HCEC 1CT (cell line): ENCODE measurements around the gene PSMD13.
A peak's percentile ranks its signal among the peaks of the same experiment; 100 is the strongest.

ENCODE experiments used
- DNase-seq: peaks from one replicate; pipeline ENCODE4 v3.0.0-alpha.2; 2017

The PSMD13 gene

DNA sequence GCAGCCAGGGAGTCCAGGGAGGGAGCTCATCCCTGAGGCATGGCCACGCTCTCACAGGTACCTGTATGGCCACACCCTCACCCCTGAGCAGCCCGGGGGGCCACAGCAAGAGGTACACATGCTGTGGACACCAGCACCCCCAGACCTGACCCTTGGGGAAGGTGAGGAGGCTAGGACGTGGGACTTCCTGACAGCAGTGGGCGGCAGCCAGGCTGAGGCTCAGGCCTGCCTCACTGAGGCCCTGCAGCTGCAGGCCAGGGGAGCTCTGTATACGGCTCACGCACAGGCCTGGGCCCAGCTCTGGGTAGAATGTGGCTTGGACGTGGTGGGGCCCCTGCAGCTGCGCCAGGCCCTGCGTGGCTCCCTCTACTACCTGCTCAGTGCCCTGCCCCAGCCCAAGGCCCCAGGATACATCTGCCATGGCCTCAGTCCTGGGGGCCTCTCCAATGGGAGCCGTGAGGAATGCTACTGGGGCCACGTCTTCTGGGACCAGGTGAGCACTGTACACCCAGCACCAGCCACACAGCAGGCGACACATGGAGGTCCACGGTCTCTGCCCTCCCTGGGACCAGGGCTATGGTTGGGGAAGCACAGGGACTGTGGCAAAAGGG, 54.0 kb downstream of the PSMD13 start:
- DNase-seq = no peak

DNA sequence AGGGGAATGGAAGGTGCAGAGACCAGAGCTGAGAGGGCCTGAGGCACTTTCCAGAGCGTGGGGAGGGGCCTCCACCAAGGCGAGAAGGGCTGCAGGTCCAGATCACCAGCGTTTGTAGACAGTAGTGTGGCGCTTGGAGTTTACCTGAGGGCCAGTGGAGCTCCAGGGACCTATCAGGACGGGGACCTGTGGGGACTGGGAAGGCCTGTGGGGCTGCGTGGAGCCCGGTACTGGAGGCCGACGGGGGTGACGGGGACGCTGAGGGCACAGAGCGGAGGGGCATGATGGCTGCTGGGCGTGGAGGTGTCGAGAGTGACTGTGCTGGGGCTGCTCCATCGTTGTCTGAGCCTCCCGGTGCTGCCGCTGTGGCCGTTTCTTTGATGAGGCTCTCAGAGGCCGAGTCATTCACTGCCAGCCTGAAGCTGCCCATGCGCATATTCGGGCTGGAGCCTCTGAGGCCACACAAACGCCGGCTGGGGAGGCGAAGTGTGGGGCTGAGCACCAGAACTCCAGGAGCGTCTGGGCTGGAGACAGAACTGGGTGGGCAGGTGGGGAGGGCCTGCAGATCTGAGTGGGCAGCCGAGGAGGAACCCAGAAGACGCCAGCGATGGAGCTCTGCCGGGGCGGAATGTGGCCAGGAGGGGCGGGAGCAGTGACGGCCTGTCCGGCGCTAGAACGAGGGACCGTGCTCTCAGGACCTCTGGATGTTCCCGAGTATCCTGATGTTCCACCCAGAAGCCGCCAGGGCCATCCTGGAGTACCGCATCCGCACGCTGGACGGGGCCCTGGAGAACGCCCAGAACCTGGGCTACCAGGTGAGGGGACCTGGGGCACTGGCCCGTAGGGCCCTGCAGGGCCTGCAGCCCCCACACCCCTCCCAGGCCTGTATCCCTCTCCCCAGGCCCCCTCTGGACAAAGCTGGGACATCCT, 54.8 kb downstream of the PSMD13 start:
- DNase-seq = no peak

DNA sequence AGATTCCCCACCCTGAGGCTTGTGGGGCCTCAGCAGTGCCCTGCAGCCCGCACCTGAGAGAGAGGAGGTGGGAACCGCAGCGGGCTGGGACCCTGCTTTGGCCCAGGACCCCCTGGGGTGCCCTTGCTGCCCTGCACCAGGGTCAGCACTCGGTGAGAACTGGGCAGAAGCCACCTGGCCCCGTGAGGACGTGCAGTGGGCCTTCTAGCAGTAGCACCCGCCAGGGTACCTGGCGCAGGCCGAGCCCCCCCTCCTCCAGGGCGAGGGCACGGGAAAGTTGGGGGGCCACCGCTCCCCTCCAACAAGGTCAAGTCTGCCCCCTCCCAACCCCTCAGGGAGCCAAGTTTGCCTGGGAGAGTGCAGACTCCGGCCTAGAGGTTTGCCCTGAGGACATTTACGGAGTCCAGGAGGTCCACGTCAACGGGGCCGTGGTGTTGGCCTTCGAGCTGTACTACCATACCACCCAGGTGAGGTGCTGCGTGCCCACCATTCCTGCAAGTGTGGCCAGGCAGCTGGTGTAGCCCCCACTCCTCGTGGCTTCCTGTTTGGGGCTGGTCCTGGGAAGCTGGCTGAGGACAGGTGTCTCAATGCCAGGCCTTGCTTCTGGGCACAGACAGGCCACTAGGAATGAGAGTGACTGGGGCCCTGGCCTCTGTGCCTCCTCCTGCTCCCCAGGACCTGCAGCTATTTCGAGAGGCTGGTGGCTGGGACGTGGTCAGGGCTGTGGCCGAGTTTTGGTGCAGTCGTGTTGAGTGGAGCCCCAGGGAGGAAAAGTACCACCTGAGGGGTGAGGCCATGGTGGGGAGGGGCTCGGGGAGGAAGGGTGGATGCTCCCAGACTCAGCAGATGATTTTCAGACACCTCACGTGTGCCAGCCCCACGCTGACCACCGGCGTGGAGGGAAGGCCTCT, 55.7 kb downstream of the PSMD13 start:
- no peak for DNase-seq

DNA sequence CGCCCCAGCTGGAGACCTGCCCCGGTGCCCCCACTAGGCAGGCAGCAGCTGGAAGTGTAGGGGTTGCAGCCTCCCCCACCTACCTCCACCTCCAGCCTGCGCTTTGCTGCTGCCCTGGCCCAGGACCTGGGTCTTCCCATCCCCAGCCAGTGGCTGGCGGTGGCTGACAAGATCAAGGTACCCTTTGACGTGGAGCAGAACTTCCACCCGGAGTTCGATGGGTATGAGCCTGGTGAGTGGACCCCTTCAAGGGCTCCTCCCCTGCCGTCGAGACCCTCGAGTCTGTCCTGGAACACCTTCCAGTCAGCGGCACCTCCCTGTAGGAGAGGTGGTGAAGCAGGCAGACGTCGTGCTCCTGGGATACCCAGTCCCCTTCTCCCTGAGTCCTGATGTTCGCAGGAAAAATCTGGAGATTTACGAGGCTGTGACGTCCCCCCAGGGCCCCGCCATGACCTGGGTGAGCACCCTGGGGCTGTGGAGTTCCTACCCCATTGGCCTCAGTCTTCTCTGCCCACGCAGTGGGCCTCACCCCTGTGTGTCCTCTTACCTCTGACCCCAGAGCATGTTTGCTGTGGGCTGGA, 56.6 kb downstream of the PSMD13 start:
- no peak for DNase-seq

DNA sequence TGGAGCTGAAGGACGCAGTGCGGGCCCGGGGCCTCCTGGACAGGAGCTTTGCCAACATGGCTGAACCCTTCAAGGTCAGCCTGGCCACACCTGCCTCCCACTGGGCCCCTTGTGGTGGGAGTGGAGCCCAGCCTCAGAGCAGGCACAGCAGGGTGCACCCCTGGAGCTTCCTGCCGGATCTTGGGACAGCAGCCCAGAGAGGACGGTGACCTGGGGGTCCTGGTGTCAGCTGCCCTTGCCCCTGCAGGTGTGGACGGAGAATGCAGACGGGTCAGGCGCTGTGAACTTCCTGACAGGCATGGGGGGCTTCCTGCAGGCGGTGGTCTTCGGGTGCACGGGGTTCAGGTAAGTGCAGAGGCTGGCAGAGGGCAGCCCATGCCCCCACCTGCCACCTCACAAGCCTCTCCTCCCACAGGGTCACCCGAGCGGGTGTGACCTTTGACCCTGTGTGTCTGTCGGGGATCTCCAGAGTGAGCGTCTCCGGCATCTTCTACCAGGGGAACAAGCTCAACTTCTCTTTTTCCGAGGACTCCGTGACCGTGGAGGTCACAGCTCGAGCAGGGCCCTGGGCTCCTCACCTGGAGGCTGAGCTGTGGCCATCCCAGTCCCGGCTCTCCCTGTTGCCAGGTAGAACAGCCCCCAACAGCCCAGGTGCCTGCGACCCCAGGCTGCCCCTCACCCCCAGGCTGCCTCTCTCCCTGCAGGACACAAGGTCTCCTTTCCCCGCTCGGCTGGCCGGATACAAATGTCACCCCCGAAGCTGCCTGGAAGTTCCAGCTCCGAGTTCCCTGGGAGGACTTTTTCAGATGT, 57.3 kb downstream of the PSMD13 start:
- no peak for DNase-seq

DNA sequence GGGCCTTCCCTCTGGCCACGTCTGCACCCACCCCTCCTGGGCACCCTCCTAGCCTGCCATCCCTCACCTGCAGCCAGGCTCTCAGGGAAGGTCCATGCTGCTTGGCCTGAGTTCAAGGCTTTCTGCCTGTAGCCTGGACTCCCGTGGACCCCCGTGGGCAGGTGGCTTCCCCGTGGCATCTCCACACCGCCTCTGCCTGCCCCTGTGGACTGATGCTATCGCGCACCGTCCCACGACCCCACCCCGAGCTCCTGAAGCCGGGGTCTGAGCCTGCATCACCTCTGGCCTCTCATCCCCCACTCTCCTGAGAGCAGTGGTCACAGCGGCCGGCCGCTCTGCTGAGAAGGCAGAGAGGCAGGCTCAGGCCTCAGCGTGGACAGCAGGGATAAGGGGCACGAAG, 58.0 kb downstream of the PSMD13 start:
- DNase-seq = no peak

DNA sequence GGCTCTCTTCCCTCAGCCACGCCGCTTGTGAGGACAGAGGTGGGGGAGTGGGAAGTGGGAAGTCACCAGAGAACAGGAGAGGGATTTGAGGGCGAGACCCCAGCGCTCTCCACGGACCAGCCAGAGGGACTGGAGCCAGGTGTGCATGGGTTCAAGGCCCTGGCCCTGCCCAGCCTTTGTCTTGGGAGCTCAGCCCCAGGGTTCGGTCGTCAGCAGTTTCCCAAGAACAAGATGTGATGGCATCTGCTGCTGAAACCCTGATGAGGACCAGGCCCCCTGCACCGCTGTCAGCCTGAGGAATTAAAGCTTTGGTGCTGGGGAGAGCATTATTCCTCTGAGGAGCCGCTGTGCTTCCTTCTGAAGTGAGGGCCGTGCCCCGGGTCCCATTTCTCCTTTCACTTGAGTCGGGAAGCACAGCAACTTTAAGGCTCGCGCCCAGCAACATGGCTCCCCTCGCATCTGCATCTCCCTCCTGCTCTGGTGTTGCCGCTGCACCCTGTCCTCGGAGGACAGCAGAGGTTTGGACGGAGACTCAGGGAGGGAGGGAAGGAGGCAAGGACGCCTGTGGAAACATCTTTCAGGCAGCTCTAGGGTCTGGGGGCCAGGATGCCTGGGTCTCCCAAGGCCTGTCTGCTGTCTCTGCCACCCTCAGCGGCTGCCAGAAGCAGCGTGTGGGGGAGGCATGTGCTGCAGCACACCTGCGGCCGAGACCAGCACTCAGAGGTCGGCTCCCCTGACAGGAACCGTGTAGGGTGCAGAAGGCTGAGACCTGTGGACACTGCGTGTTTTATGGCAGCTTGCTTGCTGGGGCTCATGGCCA, 58.8 kb downstream of the PSMD13 start:
- no peak for DNase-seq

DNA sequence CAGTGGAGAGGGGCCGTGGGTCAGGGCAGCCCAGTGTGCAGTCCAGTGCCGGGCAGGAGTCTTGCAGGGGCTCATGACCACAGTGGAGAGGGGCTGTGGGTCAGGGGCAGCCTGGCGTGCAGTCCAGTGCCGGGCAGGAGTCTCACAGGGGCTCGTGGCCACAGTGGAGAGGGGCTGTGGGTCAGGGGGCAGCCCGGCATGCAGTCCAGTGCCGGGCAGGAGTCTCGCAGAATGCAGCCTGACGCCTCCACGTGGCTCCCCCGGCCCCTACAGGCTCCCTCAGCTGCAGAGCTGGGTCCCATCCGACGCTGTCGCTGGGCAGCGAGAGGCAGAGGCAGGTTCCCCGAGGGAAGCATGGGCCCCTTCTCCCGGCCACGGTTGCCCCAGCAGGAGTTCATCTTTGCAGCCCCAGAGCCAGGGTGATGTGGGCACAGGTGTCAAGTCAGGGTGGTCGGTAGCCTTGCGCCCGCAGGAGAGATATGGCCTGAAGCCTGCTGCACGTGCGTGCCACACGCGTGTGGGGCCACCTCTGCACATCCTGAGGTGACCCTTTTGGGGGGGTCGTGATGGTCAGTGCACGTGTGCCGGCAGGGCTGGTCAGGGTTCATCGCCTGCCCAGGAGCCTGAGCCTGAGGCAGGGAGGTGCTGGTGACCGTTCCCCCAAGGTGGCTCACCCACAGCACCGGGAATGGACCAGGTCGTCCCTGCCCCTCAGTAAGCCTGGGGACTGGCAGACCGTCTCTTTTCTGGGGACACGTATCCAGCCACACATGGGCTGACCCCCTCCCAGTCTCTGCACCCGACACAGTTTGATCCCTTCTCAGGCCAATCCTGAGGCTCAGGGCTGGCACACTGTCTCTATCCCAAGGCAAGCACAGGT, 59.6 kb downstream of the PSMD13 start:
- DNase-seq = no peak

DNA sequence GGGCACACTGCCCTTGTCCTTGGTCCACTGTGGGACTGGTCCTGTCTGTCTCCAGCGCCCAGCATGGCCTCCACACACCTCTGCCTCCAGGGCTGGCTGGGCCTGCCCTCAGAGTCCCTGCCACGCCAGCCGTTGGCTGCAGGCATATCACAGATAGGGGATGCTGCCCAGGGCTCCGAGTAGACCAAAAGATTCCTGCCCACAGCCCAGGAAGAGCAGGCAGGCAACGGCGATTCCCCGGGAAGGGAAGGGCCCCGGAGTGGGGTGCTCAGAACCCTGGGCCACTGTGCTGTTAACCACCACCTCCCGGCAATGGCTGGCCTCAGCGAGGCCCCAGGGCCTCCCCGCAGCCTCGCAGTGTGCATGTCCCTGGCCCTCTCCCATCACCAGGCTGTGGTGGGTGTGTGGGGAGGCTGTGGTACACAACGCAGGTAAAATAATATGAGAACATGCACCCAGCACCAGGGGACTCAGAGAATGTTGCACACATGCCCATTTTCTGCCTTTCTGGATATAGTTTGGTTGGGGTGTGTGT, 60.3 kb downstream of the PSMD13 start:
- no peak for DNase-seq

DNA sequence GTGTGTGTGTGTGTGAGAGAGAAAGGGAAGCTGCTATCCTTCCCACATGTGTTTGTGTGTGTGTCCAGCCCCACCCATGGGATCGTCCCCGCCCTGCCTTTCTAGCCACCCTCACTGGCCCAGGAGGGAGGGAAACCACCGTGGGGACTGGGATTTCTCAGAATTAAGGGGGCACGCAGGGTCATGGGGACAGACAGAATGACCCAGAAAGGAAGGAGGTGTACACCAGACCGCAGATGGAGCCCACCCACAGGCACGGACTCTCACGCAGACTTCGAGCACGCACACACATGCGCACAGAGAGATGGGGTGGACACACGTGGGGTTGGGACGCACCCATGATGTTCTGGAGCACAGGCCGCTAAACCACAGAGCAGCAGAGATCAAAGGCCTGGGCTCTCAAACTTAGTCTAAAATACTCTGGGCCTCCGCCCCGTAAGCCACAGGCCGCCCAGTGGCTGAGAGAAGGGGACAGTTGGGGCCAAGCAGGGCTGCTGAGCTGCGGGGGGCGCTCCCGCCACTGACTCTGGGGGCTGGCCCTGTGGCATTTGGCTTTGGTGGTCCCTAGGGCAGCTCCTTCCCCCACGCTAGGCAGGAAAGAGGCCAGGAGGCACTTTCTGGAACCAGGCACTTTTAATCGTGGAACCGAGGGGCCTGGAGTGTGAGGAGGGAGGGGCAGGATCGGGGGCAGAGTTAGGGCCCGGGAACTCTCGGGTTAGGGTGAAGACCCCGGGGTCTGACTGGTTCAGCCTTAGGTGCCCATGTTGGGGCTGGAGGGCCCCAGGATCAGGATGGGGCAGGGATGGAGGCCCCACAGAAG, 61.0 kb downstream of the PSMD13 start:
- no peak for DNase-seq

DNA sequence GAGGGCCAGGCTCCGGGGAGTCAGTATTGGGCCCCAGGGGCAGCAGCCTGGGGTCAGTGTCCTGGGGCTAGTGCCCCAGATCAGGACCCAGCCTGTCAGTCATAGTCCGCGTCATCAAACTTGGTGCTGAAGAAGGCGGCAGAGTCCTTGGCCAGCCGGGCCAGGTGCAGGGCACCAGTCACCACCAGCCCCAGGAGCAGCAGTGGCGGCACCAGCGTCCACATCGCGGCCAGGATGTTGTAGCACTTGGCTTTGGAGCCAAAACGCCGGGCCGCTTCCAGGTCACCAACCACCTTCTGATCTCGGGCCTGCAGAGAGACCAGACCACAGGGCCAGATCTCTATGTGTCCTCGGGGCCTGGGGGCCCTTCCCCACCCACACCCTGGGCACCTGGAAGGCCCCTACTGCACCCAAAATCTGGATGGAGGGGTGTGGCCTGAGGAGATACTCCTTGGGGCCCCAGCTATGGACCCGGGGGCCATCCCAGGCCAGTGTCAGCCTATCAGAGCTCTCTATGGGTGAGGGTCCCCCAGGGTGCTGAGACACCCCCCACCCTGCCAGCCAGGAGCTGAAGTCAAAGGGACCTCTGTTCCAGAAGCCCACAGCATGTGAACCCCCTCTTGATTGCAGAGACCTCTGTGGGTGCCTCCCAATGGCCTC, 61.8 kb downstream of the PSMD13 start:
- no peak for DNase-seq

DNA sequence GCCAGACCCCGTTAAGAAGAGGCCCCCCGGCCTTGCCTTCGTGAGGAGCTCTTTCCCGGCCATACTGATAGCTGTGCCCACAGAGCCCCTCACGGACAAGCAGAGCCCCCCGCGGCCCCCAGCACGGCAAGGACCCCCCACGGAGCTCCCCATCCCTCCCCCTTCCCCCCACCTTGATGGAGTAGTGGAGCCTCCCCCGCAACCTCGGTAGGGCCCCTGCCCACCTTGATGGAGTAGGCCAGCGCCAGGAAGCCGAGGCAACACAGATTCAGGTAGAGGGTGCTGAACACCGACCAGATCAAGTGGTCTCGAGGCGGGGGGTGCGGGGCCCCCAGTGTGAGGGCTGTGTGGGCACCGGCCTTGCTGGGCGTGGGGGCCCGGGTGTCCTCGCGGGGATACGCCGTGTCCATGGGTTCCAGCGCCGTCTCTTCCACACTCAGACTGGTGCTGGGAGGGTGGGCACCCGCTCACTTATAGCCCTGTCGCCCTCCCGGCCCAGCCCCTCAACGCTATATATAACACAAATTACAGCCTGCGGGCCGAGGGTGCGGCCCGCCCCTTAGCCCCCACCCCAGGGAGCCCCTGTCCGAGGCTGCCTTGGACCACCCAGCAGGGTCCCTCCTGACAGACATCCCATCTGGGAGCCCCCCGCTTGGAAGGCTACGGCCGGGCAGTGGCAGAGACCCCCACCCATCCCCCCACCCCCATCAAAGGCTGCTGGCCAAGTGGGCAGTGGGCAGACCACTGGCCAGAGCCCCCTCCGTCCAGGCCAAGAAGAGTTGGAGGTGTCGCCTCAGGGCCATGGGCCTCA, 62.5 kb downstream of the PSMD13 start, which contains the start of gene IFITM5:
Gene IFITM5, minus strand, starts transcription at position 446 of the 811 bp plus-strand sequence. Its CDS starts 36 bp downstream, at position 410.
- DNase-seq = no peak

DNA sequence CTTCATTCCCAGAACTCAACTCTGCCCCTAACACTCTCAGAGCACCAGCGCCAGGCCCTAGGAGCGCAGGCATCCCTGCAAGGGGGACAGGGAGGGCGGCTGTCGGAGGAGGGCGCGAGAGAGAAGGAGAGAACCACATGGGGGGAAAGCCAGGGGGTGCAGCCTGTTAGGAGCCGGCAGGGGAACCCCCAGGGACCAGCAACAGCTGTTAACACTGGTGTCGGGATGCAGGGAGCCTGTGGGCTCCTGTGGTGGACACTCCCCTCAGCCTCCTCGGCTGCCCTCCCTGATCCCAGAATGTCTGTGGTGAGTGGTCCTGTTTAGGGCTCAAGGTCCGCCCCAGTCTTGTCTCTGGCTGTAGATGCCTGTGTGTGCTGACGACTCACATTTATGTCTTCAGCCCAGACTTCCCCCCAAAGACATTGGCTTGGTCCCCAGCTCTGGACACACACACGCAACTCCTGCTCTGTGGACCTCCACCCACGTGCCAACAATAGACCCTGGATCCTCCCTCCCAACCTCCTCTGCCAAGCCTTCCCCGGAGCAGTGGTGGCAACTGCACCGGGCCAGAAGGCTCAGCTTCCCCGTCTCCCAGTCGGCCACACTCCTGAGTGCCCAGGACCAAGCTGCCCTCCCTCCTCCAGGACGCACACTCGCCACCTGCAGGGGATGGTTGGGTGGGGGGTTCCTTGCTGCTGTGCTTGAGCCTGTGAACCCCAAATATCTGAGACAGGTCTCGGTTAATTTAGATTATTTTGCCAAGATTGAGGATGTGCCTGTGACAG, 63.4 kb downstream of the PSMD13 start:
- DNase-seq = peak; percentile 18
